Activated naive CD4-positive, alpha-beta T cell treated with anti-CD3 and anti-CD28 coated beads for 36 hours (primary cell): ENCODE results near the gene ZKSCAN5. TPM values are rescaled to one million over a fixed set of nuclear protein-coding genes. Genes with fewer than 3 reads are reported as not detected.
"Not testable (repeated sequence)": the region's sequence is repeated elsewhere in the genome, so short reads cannot be mapped to it uniquely, and the experiment has no call there.

ENCODE experiments used
- CTCF ChIA-PET: fragments of 350-600 bp; sonication (Branson Sonifier 250); formaldehyde crosslinking; loops from one replicate; lab custom pipeline; 2021; ENCODE audit warnings: antibody characterized with exemption; lab: Charles Lee
- DNase-seq: peaks from one replicate; pipeline ENCODE4 v3.0.0-alpha.2; 2020
- H3K27ac Mint-ChIP-seq: one replicate; pipeline ENCODE4 v1.8.0; 2021; ENCODE audit warnings: mild to moderate bottlenecking, mixed read lengths
- H3K27me3 Mint-ChIP-seq: one replicate; pipeline ENCODE4 v1.8.0; 2021; ENCODE audit warnings: low read depth, mixed read lengths
- H3K36me3 Mint-ChIP-seq: one replicate; pipeline ENCODE4 v1.8.0; 2021; ENCODE audit warnings: low read depth, mixed read lengths
- H3K4me1 Mint-ChIP-seq: one replicate; pipeline ENCODE4 v1.8.0; 2021; ENCODE audit warnings: low read depth, mixed read lengths
- H3K4me3 Mint-ChIP-seq: one replicate; pipeline ENCODE4 v1.8.0; 2021; ENCODE audit warnings: mild to moderate bottlenecking, moderate library complexity, mixed read lengths
- H3K9me3 Mint-ChIP-seq: one replicate; pipeline ENCODE4 v1.8.0; 2021; ENCODE audit warnings: mixed read lengths
- intact Hi-C: fragments of 100-400 bp; cut with micrococcal nuclease; formaldehyde crosslinking; loops from one replicate; pipeline ENCODE4 v1.15.1; 2023
- total RNA-seq, 2 experiments: library from RNA; stranded (reverse); gene quantifications; one replicate each; pipeline ENCODE4 v1.2.3, GENCODE V29; 2021

The ZKSCAN5 gene
- total RNA-seq, 2 experiments from 2014 or later: 7.2 to 8.0 TPM

DNA sequence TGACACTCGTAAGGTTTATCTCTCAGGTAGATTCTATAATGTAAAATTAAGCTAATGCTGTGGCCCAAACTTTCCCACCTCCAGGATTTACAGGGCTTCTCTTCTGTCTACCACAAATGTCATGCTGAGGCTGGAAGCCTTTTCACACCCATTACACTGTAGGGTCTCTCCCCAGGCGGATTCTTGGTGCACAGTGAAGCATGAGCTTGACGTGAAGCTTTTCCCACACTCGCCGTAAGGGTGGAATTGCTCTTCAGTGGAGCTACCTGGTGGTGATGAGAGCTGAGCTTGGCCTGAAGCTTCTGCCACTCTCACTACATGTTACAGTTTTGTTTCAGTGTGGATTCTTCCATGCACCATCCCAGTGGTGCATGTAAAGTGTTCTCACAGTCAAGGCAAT, 36.1 kb downstream of the ZKSCAN5 start:
- H3K9me3 Mint-ChIP-seq: peaks cover 22% of the 10 kb centered on the region
- H3K4me1 Mint-ChIP-seq: no peaks in the 10 kb centered on the region
- no peak overlapping the region for H3K27ac Mint-ChIP-seq
- CTCF ChIA-PET: interaction anchor here (0.6 kb wide), 1 partner anchor 225 kb away, joined by 3 read pairs; no protein-coding TSS in a partner anchor
- H3K27me3 Mint-ChIP-seq: no peaks in the 10 kb centered on the region
- peaks cover 15% of the 10 kb centered on the region for H3K36me3 Mint-ChIP-seq
- intact Hi-C loops: no loop called here
- no peak for DNase-seq
- no peak overlapping the region for H3K4me3 Mint-ChIP-seq

DNA sequence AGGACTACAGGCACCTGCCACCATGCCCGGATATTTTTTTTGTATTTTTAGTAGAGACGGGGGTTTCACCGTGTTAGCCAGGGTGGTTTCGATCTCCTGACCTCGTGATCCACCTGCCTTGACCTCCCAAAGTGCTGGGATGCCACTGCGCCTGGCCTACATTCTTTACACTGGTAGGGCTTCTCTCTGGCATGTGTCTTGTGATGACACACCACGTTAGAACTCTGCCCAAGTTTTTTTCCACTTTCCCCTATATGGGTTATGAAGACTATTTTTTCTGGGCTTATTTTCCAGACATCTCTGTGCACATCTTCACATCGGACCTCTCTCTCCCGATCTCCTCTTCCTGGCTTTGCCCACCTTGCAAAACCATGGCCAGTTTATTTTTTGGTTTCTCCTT, 36.8 kb downstream of the ZKSCAN5 start:
- CTCF ChIA-PET: interaction anchor here (0.6 kb wide), 2 partner anchors 16 to 287 kb away, joined by 4 read pairs; partner anchors contain the start of gene CYP3A43
- Mint-ChIP-seq H3K4me3 (no peak overlapping the region), H3K27me3 (no peaks in the 10 kb centered on the region), H3K4me1 (no peaks in the 10 kb centered on the region), H3K9me3 (peaks cover 22% of the 10 kb centered on the region), H3K36me3 (peaks cover 15% of the 10 kb centered on the region), H3K27ac (no peak overlapping the region)
- no peak for DNase-seq
- intact Hi-C loops: no loop called here

DNA sequence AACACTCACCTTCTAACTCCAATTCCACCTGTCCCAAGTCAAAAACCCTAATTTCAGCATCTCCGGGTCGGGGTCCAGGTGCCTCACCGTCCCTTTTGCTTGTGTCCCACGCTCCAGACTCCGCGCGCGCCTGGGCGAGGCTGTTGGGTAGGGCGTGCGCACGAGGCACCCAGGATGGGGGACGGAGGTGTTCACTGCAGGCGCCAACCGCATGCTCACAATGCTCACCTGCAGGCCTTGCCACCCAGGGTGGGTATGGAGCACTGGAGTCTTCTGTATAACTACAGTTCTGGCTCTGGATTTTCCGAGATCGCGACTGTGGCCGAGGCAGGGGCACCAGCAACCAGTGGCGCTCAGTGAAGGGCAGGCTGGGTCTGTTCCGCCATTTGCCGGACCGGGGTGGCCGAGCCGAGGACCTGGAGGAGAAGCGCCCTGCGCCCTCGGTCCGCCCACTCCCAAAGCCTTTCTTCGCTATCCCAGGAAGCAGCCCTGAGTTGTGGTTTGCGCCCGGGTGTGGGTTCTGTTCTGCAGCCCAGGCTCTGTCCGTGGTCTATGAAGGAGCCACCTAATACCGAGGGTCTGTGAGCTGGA, 38.7 kb downstream of the ZKSCAN5 start:
- Mint-ChIP-seq H3K36me3 (peaks cover 26% of the 10 kb centered on the region), H3K27me3 (no peaks in the 10 kb centered on the region), H3K9me3 (peaks cover 25% of the 10 kb centered on the region), H3K4me3 (no peak overlapping the region), H3K4me1 (no peaks in the 10 kb centered on the region), H3K27ac (no peak overlapping the region)
- intact Hi-C loops: no loop called here
- CTCF ChIA-PET: no interaction called here
- DNase-seq: no peak

DNA sequence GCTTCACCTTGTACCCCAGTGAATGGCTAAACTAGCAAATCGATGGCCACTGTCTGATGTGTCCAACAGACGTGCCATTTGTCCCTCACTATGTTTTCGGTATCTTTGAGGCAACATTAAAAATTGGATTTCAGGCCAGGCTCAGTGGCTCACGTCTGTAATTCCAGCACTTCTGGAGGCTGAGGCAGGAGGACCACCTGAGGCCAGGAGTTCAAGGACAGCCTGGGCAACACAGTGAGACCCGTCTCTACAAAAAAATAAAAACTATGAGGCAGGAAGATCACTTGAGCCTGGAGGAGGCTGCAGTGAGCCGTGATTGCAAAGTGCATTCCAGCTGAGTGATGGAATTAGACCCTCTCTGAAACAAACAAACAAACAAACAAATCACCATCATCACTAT, 39.5 kb downstream of the ZKSCAN5 start:
- CTCF ChIA-PET: interaction anchor here (0.6 kb wide), 1 partner anchor 16 kb away, joined by 3 read pairs; no protein-coding TSS in a partner anchor

DNA sequence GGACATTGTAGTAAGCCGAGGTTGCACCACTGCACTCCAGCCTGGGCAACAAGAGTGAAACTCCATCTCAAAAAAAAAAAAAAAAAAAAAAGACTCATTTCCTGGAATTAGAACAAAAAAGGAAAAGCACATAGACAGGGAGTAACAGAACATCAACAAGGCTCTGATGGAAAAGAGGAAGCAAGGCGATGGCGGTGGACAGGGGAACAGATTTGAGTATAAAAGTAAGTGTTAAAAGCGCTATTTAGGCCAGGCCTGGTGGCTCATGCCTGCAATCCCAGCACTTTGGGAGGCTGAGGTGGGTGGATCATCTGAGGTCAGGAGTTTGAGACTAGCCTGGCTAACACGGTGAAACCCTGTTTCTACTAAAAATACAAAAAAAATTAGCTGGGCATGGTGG, 40.8 kb downstream of the ZKSCAN5 start:
- CTCF ChIA-PET: interaction anchor here (0.5 kb wide), 1 partner anchor 53 kb away, joined by 7 read pairs; no protein-coding TSS in a partner anchor
- H3K27me3 Mint-ChIP-seq, H3K4me1 Mint-ChIP-seq, H3K27ac Mint-ChIP-seq, DNase-seq, intact Hi-C loops, H3K4me3 Mint-ChIP-seq: not testable (repeated sequence)
- Mint-ChIP-seq H3K36me3 (peaks cover 30% of the 10 kb centered on the region), H3K9me3 (peaks cover 22% of the 10 kb centered on the region)

More for the DNA sequence above, 39.5 kb downstream of the ZKSCAN5 start:
- no peaks in the 10 kb centered on the region for H3K27me3 Mint-ChIP-seq
- intact Hi-C loops: no loop called here
- H3K4me1 Mint-ChIP-seq: no peaks in the 10 kb centered on the region
- DNase-seq: no peak
- peaks cover 24% of the 10 kb centered on the region for H3K9me3 Mint-ChIP-seq
- peaks cover 29% of the 10 kb centered on the region for H3K36me3 Mint-ChIP-seq
- H3K4me3 Mint-ChIP-seq: no peak overlapping the region
- H3K27ac Mint-ChIP-seq: no peak overlapping the region

DNA sequence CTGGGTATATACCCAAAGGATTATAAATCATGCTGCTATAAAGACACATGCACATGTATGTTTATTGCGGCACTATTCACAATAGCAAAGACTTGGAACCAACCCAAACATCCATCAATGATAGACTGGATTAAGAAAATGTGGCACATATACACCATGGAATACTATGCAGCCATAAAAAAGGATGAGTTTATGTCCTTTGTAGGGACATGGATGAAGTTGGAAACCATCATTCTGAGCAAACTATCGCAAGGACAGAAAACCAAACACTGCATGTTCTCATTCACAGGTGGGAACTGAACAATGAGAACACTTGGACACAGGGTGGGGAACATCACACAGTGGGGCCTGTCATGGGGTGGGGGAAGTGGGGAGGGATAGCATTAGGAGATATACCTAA, 45.1 kb downstream of the ZKSCAN5 start:
- H3K4me1 Mint-ChIP-seq: peaks cover 18% of the 10 kb centered on the region
- peaks cover 28% of the 10 kb centered on the region for H3K36me3 Mint-ChIP-seq

DNA sequence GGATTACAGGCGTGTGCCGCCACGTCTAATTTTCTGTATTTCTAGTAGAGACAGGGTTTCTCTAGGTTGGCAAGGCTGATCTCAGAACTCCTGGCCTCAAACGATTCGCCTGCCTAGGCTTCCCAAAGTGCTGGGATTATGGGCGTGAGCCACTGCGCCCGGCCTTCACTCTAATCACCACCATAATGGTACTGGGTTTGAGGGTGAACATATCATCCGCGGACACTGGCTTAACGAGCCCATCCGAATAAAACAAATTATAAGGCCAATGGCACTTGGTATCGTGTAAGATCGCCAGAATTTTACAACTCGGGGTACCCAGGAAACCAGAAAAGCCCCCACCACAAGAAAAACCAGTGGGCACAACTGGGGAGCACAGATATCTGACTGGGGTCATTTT, 46.9 kb downstream of the ZKSCAN5 start:
- Mint-ChIP-seq H3K36me3 (peaks cover 34% of the 10 kb centered on the region), H3K9me3 (peaks cover 8% of the 10 kb centered on the region), H3K4me1 (peaks cover 28% of the 10 kb centered on the region), H3K27ac (peak overlapping the region; percentile 87), H3K4me3 (peak overlapping the region; percentile 88), H3K27me3 (no peaks in the 10 kb centered on the region)
- CTCF ChIA-PET: interaction anchor here (0.8 kb wide), 1 partner anchor 54 kb away, joined by 3 read pairs; no protein-coding TSS in a partner anchor
- no peak for DNase-seq
- intact Hi-C loops: loop anchor here (10.0 kb wide), 1 partner anchor 463 kb away; the partner anchor contains the start of gene ZKSCAN1

More for the DNA sequence above, 45.1 kb downstream of the ZKSCAN5 start:
- H3K9me3 Mint-ChIP-seq, H3K27ac Mint-ChIP-seq, H3K27me3 Mint-ChIP-seq, H3K4me3 Mint-ChIP-seq, intact Hi-C loops, DNase-seq: not testable (repeated sequence)
- CTCF ChIA-PET: interaction anchor here (1.0 kb wide), 1 partner anchor 9 kb away, joined by 4 read pairs; the partner anchor contains the start of gene ZNF655

DNA sequence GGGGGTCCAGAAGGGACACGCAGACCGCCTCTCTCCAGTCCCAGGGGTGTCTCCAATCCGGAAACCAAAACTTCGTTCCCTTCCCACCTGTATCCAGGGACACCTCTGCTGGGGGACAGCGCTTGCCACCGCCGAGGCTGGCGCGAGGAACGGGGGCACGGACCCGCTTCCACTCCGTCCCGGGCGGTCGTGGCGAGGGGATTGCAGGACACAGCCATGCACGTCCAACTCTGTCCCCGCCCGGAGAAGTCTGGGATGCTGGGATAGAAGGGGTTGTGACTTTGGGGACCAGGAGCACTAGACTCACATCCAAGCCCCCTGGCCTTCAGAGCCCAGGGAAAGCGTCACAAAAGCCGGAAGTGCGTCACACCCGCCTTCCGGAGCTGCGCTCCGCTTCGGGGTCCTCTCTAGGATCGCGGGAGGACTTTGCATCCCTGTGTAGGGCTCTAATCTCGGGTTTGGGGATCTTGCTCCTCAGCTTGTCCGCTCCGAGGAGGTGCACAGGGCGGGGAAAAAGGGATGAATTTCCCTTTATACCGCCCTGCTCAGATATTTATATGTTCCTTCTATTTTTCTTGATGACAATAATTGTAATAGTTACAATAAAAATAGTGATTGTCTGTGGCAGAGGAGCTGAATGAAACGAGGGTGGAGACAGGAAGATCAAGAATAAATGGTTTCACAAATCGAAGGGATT, 47.5 kb downstream of the ZKSCAN5 start, which contains the start of gene FAM200A:
Gene FAM200A, minus strand, starts transcription at position 348 of the 697 bp plus-strand sequence. CDS start 3,707 bp downstream, outside the sequence.
- intact Hi-C loops: loop anchor here (1.0 to 10.0 kb wide), 3 partner anchors 47 to 463 kb away; partner anchors contain the start of genes ZKSCAN1 and ZNF394
- Mint-ChIP-seq H3K9me3 (peaks cover 7% of the 10 kb centered on the region), H3K36me3 (peaks cover 32% of the 10 kb centered on the region), H3K27me3 (no peaks in the 10 kb centered on the region), H3K4me3 (peak within 1 kb of the TSS; percentile 88), H3K27ac (peak within 1 kb of the TSS; percentile 87), H3K4me1 (peaks cover 32% of the 10 kb centered on the region)
- DNase-seq: peak; percentile 89
- CTCF ChIA-PET: interaction anchor here (0.8 kb wide), 1 partner anchor 54 kb away, joined by 3 read pairs; no protein-coding TSS in a partner anchor

DNA sequence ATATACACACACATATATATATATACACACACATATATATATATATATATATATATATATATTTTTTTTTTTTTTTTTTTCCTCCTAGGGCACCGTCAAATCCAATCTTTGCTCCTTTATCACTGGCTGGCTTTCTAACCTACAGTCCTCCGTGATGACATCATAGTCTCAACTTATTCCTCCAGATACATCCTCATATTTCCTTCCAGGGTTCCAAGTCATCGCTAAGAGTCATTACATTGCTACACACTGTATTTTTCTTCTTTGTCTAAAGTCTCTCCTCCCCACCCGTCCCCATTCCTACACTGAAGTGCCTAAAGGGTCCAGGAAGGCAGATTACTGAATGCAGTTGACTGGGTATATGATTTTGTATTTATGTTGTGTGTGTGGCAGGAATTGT, 48.6 kb downstream of the ZKSCAN5 start:
- Mint-ChIP-seq H3K4me1 (peaks cover 38% of the 10 kb centered on the region), H3K27me3 (no peaks in the 10 kb centered on the region), H3K4me3 (peak overlapping the region; percentile 14), H3K27ac (no peak overlapping the region), H3K36me3 (peaks cover 32% of the 10 kb centered on the region), H3K9me3 (peaks cover 3% of the 10 kb centered on the region)
- CTCF ChIA-PET: interaction anchor here (0.6 kb wide), 1 partner anchor 539 kb away, joined by 3 read pairs; no protein-coding TSS in a partner anchor
- no peak for DNase-seq
- intact Hi-C loops: loop anchor here (10.0 kb wide), 1 partner anchor 462 kb away; the partner anchor contains the start of gene ZKSCAN1

DNA sequence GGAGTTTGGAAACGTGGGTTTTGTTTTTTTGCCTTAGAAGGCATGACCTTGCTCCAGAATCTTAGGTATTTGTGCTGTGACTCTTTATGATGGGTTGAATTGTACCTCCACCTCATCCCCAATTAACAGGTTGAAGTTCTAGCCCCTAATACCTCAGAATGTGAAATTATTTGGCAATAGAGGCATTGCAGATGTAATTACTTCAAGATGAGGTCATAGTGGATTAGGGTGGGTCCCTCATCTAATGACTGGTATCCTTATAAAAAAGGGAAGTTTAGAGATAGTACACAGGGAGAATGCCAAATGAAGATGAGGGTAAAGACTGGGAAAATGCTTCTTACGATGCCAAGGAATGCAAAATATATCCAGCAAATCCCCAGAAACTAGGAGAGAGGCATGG, 50.5 kb downstream of the ZKSCAN5 start:
- Mint-ChIP-seq H3K27ac (no peak overlapping the region), H3K9me3 (no peaks in the 10 kb centered on the region), H3K36me3 (peaks cover 30% of the 10 kb centered on the region), H3K27me3 (no peaks in the 10 kb centered on the region), H3K4me3 (no peak overlapping the region), H3K4me1 (peaks cover 36% of the 10 kb centered on the region)
- DNase-seq: no peak
- CTCF ChIA-PET: no interaction called here
- intact Hi-C loops: loop anchor here (5.0 to 10.0 kb wide), 2 partner anchors 148 to 460 kb away; partner anchors contain the start of genes BUD31, PDAP1 and ZKSCAN1

DNA sequence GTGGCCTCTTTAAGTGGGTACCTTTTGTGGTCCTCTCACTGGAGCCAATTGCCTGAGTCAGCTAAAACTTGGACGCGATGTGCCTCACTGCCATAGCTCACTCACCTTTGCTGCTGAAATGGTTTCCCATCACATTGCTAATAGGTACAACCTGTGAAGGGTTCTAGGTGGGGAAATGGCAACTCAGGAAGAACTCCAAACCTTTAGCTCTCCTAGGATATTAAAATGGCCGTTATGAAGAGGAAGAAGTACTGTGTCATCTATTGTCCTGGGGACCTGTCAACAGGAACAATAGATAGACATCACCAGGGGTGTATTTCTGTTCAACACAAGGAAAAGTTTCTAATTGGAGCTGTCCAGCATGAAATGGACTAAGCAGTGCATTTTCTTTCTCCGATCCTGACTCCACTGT, 52.7 kb downstream of the ZKSCAN5 start:
- CTCF ChIA-PET: interaction anchor here (0.6 to 1.7 kb wide), 4 partner anchors 32 to 148 kb away, joined by 3 to 5 read pairs (median 4); partner anchors contain the start of gene ZKSCAN5
- no peak for DNase-seq
- Mint-ChIP-seq H3K9me3 (no peaks in the 10 kb centered on the region), H3K36me3 (peaks cover 43% of the 10 kb centered on the region), H3K4me3 (peak overlapping the region; percentile 91), H3K27ac (peak overlapping the region; percentile 96), H3K27me3 (no peaks in the 10 kb centered on the region), H3K4me1 (peaks cover 48% of the 10 kb centered on the region)
- intact Hi-C loops: loop anchor here (5.0 to 10.0 kb wide), 2 partner anchors 150 to 458 kb away; partner anchors contain the start of genes BUD31, PDAP1 and ZKSCAN1

DNA sequence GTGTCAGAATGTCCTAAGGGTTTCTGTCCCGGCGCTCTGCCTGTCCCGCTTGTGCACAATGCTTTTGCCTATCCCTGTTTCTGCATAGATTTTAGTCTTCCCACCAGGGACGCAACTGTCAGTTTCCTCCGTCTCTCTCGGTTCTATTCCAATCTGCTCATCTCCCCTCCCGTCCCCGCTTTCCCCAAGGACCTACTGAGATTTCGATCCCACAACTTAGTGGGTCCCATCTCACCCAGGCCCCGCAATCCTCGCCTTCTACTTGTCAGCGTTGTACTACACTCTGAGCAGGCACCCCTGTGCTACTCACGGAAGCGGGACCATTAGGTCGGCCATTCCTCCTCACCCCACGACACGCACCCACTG, 53.5 kb downstream of the ZKSCAN5 start:
- H3K27ac Mint-ChIP-seq: peak overlapping the region; percentile 96
- CTCF ChIA-PET: interaction anchor here (0.6 to 1.7 kb wide), 4 partner anchors 32 to 148 kb away, joined by 3 to 5 read pairs (median 4); partner anchors contain the start of gene ZKSCAN5
- H3K4me1 Mint-ChIP-seq: peaks cover 50% of the 10 kb centered on the region
- no peaks in the 10 kb centered on the region for H3K9me3 Mint-ChIP-seq
- no peaks in the 10 kb centered on the region for H3K27me3 Mint-ChIP-seq
- intact Hi-C loops: loop anchor here (1.0 to 10.0 kb wide), 4 partner anchors 54 to 457 kb away; partner anchors contain the start of genes BUD31, PDAP1, ZKSCAN1 and ZKSCAN5
- peaks cover 50% of the 10 kb centered on the region for H3K36me3 Mint-ChIP-seq
- no peak for DNase-seq
- peak overlapping the region; percentile 91 for H3K4me3 Mint-ChIP-seq
